K562 (cell line): ENCODE results near the gene METTL3. TPM values are rescaled to one million over a fixed set of nuclear protein-coding genes. Genes with fewer than 3 reads are reported as not detected.

ENCODE experiments used
- ARID3A ChIP-seq: IDR thresholded peaks from 2 replicates; pipeline ENCODE4 v1.6.1; 2012; ENCODE audit warnings: low read depth, low read length, improper control_type of control experiment, borderline replicate concordance
- CLOCK ChIP-seq: fragments of 250-450 bp; sonication (Bioruptor Pico); IDR thresholded peaks from 2 replicates; pipeline ENCODE4 v1.4.0; 2020; ENCODE audit warnings: mild to moderate bottlenecking, moderate library complexity, borderline replicate concordance
- CTCF ChIP-seq, 3 experiments: IDR thresholded peaks in 2 of 3; conservative IDR thresholded peaks in 1 of 3; 2 replicates each; pipeline ENCODE4 v1.5.1; 2011 to 2012; ENCODE audit warnings: low read length in 3 of 3, mild to moderate bottlenecking in 3 of 3, control low read depth in 2 of 3, improper control_type of control experiment in 1 of 3, inconsistent platforms in 1 of 3, low read depth in 1 of 3, mixed read lengths in 1 of 3, moderate library complexity in 1 of 3; ENCODE audit not compliant: insufficient read depth in 2 of 3
- REST ChIP-seq, 2 experiments: fragments of 450-650 bp; formaldehyde crosslinking in 1 of 2; IDR thresholded peaks; 2 replicates each; pipeline versions ENCODE4 v1.4.0 to v1.6.1; 2014 to 2020; ENCODE audit warnings: mild to moderate bottlenecking in 2 of 2, borderline replicate concordance in 1 of 2, low read depth in 1 of 2
- RFX1 ChIP-seq: fragments of 450-650 bp; IDR thresholded peaks from 2 replicates; pipeline ENCODE4 v1.6.1; 2016; ENCODE audit warnings: mild to moderate bottlenecking, moderate library complexity
- polyA plus RNA-seq, 8 experiments: library from polyadenylated mRNA; depleted of rRNA in 4 of 8; stranded (reverse) in 5 of 8; unstranded in 3 of 8; fragments of >200 nt; fragmentation: Nextera tagmentation in 2 of 8; fragmentation: Illumina TruSeq in 1 of 8; extraction: Ambion mirVana in 2 of 8; extraction: Trizol in 1 of 8; gene quantifications; 2 replicates each; pipeline versions ENCODE4 v1.2.1 to v1.2.3, GENCODE V29; 2011 to 2014; ENCODE audit warnings: inconsistent platforms in 1 of 8, missing spikeins in 1 of 8
- total RNA-seq, 7 experiments: library from RNA; depleted of rRNA in 6 of 7; stranded (reverse); fragments of >200 nt in 6 of 7; fragmentation: Illumina TruSeq in 2 of 7; extraction: Trizol in 2 of 7; gene quantifications; 2 replicates each; pipeline versions ENCODE4 v1.2.1 to v1.2.3, GENCODE V29; 2011 to 2021; ENCODE audit warnings: low replicate concordance in 1 of 7

The METTL3 gene
- total and polyA plus RNA-seq, 9 of the 15 experiments (the other 6 are each of a cell fraction or from before 2014, with no cell fraction given) = 42.1 to 151 (median 65.7) TPM

- TF ChIP-seq REST (IDR thresholded peaks at IDR 0.05; ENCODE audit: borderline replicate concordance) = peak; percentile 70; the same call in 1 of the 2 replicates
- TF ChIP-seq REST (CRISPR knock-in tag; IDR thresholded peaks at IDR 0.05; ENCODE audit: low read depth) = no peak
- TF ChIP-seq CLOCK (CRISPR knock-in tag) = no peak
- TF ChIP-seq ARID3A = peak; percentile 51; the same call in 1 of the 2 replicates
- no peak for TF ChIP-seq RFX1
- TF ChIP-seq CTCF (IDR thresholded peaks at IDR 0.05 in 2 of 3, conservative IDR thresholded peaks at IDR 0.05 in 1 of 3; ENCODE audit: insufficient read depth in 2 of 3, low read depth in 1 of 3, low read length in 3 of 3) = peak; percentile 36 to 60 (median 54); a peak in 4 of 6 replicates
Measured at GRCh38 chr14:21498540-21499526, 12.3 kb downstream of the METTL3 start (continued).
